Left ventricle myocardium inferior (tissue), 1 donor: ENCODE results near the gene DNAH8. TPM values are rescaled to one million over a fixed set of nuclear protein-coding genes. Genes with fewer than 3 reads are reported as not detected.

ENCODE experiments used
- DNase-seq: peaks from one replicate; pipeline ENCODE4 v3.0.0-alpha.2; 2020
- H3K27ac ChIP-seq: fragments of 200-600 bp; replicated peaks from 2 replicates; pipeline ENCODE4 v1.8.0; 2021
- H3K27me3 ChIP-seq: fragments of 200-600 bp; 2 replicates; pipeline ENCODE4 v1.8.0; 2021; ENCODE audit warnings: low read depth
- H3K36me3 ChIP-seq: fragments of 200-600 bp; 2 replicates; pipeline ENCODE4 v1.8.0; 2021
- H3K4me1 ChIP-seq: fragments of 200-600 bp; 2 replicates; pipeline ENCODE4 v1.8.0; 2021
- H3K4me3 ChIP-seq: fragments of 200-600 bp; 2 replicates; pipeline ENCODE4 v1.8.0; 2021; ENCODE audit warnings: mild to moderate bottlenecking, moderate library complexity
- H3K9me3 ChIP-seq: fragments of 200-600 bp; replicated peaks from 2 replicates; pipeline ENCODE4 v1.8.0; 2021
- intact Hi-C: fragments of 100-400 bp; cut with micrococcal nuclease; formaldehyde crosslinking; loops from one replicate; pipeline ENCODE4 v1.11.0; 2022
- total RNA-seq: library from RNA; stranded (reverse); fragmentation: NEBNext Ultra II Directional; extraction: Animal tissue kit (Norgen Biotek cat#: 25700); gene quantifications from one replicate; pipeline ENCODE4 v1.2.1, GENCODE V29; 2021
- TF ChIP-seq, protein P1 (sequence below): fragments of 200-600 bp; IDR thresholded peaks from 2 replicates; pipeline ENCODE4 v1.8.0; 2021; ENCODE audit warnings: antibody characterized with exemption, mild to moderate bottlenecking, borderline replicate concordance
- donor health status: DM: no; HTN: yes; CAD: no; lungs with severe emphysema.

The DNAH8 gene
- total RNA-seq, 1 donor from 2014 or later: 0.03 TPM

DNA sequence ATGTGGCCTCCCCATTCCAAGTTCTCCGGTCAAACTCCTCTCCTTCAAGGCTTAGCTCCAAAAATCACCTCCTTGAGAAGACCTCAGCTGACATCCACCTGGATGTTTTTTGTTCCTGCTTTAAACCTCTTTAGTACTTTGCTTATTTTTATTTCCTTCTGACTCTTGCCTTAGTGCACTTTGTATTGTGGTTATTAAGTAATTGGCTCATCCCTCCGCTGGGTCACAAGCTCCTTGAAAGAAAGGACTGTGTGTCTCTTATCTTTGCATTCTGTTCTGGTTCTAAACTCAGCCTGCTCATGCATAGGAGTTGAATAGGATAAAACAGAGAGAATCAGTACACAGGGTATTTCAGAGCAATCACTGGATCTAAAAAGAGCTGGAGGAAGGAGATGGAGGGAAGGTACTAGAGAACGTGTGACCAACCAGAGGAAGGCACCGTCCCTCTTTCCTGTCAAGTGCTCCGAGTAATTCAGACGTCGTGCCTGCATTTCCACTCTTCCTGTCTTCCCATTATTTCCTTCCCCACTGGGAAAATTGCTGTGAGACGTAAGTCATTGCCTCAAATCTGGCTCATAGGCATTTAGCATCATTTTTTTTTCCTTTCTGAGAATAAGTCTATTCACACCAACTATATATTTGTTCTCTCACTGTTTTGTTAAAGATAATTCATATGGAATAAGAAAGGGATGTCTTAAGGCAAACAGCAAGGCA lies 273.8 kb downstream of the DNAH8 start:
- H3K27me3 ChIP-seq: peaks cover 30% of the 10 kb centered on the region
- TF ChIP-seq, protein P1, sequence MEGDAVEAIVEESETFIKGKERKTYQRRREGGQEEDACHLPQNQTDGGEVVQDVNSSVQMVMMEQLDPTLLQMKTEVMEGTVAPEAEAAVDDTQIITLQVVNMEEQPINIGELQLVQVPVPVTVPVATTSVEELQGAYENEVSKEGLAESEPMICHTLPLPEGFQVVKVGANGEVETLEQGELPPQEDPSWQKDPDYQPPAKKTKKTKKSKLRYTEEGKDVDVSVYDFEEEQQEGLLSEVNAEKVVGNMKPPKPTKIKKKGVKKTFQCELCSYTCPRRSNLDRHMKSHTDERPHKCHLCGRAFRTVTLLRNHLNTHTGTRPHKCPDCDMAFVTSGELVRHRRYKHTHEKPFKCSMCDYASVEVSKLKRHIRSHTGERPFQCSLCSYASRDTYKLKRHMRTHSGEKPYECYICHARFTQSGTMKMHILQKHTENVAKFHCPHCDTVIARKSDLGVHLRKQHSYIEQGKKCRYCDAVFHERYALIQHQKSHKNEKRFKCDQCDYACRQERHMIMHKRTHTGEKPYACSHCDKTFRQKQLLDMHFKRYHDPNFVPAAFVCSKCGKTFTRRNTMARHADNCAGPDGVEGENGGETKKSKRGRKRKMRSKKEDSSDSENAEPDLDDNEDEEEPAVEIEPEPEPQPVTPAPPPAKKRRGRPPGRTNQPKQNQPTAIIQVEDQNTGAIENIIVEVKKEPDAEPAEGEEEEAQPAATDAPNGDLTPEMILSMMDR: no peak
- intact Hi-C loops: no loop called here
- DNase-seq: no peak
- H3K36me3 ChIP-seq: no peaks in the 10 kb centered on the region
- no peaks in the 10 kb centered on the region for H3K9me3 ChIP-seq
- no peak overlapping the region for H3K27ac ChIP-seq
- no peak overlapping the region for H3K4me3 ChIP-seq
- no peaks in the 10 kb centered on the region for H3K4me1 ChIP-seq

GRCh38 chr6:38990475-38990874 lies 275.4 kb downstream of the DNAH8 start:
- TF ChIP-seq, protein P1: no peak
- no peak overlapping the region for H3K4me3 ChIP-seq
- no peaks in the 10 kb centered on the region for H3K9me3 ChIP-seq
- peaks cover 20% of the 10 kb centered on the region for H3K27me3 ChIP-seq
- no peak overlapping the region for H3K27ac ChIP-seq
- no peaks in the 10 kb centered on the region for H3K4me1 ChIP-seq
- intact Hi-C loops: no loop called here
- DNase-seq: no peak
- no peaks in the 10 kb centered on the region for H3K36me3 ChIP-seq

DNA sequence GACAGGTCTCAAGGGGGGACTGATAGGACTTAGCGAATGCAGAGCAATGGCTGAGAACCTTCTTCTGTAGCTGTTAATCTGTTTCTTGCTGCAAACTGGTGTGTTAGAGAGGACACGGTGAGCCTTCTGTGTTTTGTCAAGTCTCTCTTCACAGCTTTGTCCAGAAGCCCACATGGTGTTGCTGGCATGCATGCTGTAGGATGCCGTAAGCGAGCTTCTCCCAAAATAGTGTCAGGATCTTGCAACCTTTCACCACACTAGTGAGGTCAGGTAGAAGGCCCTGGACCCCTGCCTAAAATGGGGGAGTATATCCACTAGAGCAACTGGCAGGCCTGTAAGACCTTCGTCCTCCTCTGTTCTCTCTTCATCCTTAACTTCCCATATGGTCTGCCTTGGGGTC lies 281.6 kb downstream of the DNAH8 start:
- Histone ChIP-seq H3K27me3 (peaks cover 24% of the 10 kb centered on the region), H3K36me3 (no peaks in the 10 kb centered on the region), H3K4me3 (no peak overlapping the region), H3K27ac (peak overlapping the region; percentile 55), H3K9me3 (no peaks in the 10 kb centered on the region), H3K4me1 (peaks cover 15% of the 10 kb centered on the region)
- TF ChIP-seq, protein P1: no peak
- peak; percentile 18 for DNase-seq
- intact Hi-C loops: no loop called here

DNA sequence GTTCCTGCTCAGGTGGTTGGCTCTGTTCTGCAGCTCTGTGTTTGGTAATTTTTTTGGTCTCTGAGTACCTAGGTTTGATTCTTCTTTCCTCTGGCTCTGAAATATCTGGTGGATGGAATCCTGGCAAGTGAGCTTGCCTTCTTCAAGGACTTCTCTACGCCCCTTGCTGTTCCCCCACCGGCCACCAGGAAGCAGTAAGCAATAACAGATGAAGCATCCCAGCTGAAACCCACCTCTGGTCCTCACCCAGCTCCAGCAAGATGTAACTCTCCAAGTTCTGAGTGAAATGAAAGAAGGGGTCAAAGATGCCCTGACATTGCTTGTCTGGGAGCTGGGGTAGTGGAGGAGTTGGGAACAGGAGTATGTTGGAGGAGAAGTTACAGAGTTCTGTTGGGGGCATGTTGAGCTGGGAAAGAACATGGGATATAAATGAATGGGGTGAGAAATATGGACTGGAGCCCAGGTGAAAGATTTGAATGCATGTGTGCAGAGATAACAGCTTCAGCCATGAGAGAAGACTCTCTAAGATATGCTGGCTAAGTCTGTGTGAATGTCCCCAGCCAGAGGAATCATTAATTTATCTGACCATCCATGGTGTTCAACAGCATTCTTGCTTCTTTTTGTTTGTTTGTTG lies 282.1 kb downstream of the DNAH8 start:
- Histone ChIP-seq H3K4me1 (peaks cover 15% of the 10 kb centered on the region), H3K4me3 (no peak overlapping the region), H3K36me3 (no peaks in the 10 kb centered on the region), H3K9me3 (no peaks in the 10 kb centered on the region), H3K27ac (peak overlapping the region; percentile 55), H3K27me3 (peaks cover 24% of the 10 kb centered on the region)
- TF ChIP-seq, protein P1: peak; percentile 65
- peak; percentile 26 for DNase-seq
- intact Hi-C loops: no loop called here

DNA sequence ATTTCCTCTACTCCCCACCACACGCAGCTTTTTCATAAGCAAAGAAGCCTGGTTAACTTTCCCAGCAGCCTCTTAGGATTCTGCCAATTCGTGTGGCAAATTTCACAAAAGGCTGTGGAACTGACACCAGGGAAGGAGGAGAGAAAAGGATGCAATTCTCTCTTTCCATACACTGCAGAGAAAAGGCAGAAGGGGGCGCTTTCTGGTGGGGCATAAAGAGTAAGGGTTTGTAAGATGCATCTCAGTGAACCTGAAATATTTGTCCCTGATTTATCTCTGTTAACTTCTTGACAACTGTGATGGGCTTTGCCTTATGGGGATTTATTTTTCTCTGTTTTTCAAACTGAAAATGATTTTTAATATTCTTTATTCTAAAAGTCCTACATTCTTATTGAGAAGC lies 288.0 kb downstream of the DNAH8 start:
- Histone ChIP-seq H3K27ac (no peak overlapping the region), H3K4me1 (peaks cover 10% of the 10 kb centered on the region), H3K9me3 (peaks cover 5% of the 10 kb centered on the region), H3K36me3 (no peaks in the 10 kb centered on the region), H3K27me3 (peaks cover 34% of the 10 kb centered on the region), H3K4me3 (no peak overlapping the region)
- TF ChIP-seq, protein P1: peak; percentile 41
- DNase-seq: no peak
- intact Hi-C loops: no loop called here
